HG03060 (cell line): ENCODE results near the gene PSME4.
"Not testable (repeated sequence)": the region's sequence is repeated elsewhere in the genome, so short reads cannot be mapped to it uniquely, and the experiment has no call there.

ENCODE experiments used
- ATAC-seq: cut with Tn5 transposase; IDR thresholded peaks from one replicate; pipeline ENCODE4 v1.9.1; 2021; ENCODE audit warnings: low read depth, moderate number of reproducible peaks; ENCODE audit not compliant: unreplicated experiment

PSME4 gene

DNA sequence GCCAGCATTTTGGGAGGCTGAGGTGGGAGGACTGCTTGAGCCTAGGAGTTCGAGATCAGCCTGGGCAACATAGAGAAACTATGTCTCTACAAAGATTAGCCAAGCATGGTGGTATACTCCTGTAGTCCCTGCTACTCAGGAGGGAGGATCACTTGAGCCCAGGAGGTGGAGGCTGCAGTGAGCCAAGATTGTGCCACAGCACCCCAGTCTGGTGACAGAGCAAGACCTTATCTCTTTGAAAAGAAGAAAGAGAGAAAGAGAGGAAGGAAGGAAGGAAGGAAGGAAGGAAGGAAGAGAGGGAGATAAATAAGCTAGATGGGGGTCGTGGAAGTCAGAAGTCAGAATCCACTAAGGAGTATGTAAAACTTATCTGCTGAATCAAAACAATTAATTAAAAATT lies 127.2 kb downstream of the PSME4 start:
- no peak for ATAC-seq

DNA sequence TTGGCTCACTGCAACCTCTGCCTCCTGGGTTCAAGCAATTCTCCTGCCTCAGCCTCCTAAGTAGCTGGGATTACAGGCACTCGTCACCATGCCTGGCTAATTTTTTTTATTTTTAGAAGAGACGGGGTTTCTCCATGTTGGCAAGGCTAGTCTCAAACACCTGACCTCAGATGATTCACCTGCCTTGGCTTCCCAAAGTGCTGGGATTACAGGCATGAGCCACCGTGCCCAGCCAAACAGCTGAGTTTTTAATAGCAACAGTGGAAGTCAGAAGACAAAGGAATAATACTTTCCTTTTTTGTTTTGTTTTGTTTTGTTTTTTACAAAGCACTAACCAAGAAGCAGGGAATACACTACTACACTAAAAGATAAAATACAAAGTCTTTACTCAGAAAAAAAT lies 127.9 kb downstream of the PSME4 start:
- ATAC-seq, result no peak

DNA sequence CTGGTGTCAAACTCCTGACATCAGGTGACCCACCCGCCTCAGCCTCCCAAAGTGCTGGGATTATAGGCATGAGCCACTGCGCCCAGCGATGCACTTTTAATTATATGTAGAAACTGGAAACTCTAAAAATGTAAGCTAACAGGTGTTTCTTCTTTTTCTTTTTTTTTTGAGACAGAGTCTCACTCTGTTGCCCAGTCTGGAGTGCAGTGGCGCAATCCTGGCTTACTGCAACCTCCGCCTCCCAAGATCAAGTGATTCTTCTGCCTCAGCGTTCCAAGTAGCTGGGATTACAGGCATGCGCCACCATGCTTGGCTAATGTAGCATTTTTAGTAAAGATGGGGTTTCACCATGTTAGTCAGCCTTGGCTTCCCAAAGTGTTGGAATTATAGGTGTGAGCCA lies 129.1 kb downstream of the PSME4 start:
- ATAC-seq, result not testable (repeated sequence)

DNA sequence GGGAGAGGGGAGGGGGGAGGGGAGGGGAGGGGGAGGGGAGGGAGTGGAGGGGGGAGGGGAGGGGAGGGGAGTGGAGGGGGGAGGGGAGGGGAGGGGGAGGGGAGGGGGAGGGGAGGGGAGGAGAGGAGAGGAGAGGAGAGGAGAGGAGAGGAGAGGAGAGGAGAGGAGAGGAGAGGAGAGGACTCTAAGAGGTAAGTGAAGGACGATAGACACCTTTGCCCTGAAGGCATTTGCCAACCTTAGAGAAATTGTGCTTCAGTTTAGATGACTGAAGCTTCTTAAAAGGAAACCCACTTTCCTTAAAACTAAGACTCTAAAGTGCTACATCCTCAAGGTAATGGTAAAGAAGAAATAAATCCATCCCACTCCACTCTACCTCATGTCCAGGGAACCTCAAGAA lies 130.2 kb downstream of the PSME4 start:
- no peak for ATAC-seq

DNA sequence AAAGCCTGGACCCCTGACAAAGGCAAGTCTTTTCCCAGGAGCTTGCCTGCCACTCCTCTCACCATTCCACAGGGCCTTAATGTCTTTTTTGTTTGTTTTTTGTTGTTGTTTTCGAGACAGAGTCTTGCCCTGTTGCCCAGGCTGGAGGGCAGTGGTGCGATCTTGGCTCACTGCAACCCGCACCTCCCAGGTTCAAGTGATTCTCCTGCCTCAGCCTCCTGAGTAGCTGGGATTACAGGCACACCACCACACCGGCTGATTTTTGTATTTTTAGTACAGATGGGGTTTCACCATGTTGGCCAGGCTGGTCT lies 140.9 kb downstream of the PSME4 start:
- not testable (repeated sequence) for ATAC-seq

DNA sequence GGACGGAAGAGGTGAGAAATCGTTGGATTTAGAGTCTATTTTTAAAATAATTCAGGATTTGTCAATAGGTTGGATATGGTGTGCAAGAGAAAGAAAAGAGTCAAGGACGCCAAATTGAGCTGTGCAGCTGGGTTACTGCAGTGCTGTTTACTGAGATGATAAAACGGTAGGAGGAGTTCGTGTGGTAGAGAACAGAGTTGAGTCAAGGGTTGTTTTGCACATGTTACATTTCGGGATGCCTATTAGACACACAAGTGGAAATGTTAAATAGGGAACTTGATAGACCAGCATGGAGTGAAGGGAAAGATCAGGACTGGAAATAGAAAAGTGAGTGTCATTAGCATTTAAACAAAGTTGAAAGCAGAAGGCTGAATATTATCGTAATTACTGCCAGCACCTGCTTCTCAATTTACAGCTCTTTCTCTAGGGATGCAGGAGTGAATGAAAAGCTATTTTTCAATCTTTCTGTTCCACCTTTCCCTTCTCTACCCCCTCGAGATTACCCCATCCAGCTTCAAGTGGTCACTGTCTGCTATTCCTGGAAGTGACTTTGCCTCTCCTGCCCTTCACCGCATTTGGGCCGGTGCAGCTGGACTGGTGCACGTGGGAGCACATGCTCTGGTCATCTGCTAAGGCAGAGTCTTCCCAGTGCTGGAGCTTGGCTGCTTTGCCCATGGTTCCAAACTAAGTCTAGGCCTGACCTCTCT lies 141.4 kb downstream of the PSME4 start:
- ATAC-seq, result no peak

DNA sequence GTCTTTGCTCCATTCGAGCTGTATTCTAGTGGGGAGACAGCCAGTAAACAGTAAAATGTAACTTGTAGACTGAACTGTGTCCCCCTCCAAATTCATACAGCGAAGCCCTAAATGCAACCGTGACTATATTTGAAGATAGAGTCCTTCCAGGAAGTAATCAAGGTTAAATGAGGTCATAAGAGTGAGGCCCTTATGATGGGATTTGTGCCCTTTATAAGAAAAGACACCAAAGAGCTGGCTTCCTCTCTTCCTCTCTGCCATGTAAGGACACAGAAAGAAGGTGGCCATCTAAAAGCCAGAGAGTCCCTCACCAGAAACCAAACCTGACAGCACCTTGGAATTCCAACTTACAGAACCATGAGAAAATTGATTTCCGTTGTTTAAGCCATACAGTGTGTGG lies 142.5 kb downstream of the PSME4 start:
- no peak for ATAC-seq

DNA sequence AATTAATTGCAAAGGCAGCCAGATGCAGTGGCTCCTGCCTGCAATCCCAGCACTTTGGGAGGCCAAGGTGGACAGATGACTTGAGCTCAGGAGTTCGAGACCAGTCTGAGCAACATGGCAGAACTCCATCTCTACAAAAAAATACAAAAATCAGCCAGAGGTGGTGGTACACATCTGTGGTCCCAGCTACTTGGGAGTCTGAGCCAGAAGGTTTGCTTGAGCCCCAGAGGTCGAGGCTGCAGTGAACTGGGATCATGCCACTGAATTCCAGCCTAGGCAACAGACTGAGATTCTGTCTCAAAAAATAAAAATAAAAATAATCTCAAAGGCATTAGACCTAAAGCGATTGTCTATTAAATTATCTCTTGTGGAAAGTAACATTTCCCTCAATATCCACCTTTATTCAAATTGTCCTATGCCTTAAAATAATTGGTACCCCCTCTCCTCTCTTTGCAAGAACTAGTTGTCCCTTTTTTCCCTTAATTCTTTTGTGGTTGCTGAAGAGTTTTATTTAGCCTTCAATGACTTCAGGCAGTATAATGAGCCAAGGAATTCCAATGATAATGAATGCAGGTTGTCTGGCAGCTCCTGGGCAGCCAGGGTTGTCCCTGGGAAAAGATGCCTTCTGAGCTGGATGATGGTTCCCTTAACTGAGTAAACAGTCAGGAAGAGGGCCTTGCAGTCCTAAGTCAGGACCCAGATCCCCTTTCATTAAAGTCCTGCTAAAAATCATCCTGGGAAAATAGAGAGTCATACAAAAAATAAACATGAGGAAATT lies 143.2 kb downstream of the PSME4 start:
- no peak for ATAC-seq

DNA sequence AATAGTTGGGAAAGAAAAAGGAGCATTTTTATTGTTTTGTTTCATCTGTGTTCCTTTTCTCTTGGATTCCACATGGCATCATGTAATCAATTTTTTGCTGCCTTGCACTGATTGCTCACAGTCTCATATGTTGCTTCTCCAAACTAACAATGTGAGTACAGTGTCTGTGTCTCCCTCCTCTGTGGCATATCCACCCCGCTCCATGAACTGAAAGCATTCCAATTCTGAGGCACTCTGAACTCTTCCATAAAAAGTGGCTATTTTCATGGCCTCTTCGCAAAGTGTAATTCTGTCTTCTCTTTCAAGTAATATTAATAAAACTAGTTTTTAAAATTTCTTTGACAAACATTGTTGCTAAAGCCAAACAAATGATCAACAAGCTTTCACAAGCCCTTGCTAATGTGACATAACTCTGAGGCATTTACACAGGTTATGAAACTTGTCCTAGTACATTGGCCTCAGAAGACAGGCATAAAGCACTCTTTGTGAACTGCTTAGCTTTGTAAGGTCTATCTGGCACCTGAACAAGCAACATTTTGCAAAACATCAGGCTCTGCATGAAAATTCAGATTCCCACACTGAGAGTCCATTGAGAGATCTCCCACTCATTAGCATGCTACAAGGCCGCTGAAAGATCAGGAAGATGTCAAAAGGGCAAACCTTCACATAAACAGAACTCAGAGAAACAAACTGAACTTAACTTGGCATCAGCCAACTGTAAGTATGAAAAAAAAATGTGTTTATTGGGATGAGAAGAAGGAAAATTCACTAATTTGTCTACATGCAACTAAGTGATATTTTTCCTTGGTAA lies 144.0 kb downstream of the PSME4 start:
- ATAC-seq, result no peak

DNA sequence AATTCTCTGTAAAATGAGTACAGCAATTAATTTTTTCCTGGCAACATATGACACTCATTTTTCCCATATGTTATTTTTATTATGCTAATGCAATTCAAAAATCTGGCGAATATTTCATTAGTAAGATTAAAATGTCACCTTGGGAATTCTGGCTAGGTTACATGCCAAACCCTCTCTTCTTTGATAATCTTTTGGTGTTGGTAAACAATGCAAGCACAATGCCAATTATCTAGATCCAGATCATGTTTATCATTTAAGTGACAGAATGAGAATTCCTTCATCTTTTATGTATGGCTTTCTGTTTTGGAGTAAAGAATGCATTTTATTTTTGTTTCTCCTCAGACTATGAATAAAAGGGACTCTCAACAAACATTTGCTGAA lies 144.8 kb downstream of the PSME4 start:
- ATAC-seq, result no peak

DNA sequence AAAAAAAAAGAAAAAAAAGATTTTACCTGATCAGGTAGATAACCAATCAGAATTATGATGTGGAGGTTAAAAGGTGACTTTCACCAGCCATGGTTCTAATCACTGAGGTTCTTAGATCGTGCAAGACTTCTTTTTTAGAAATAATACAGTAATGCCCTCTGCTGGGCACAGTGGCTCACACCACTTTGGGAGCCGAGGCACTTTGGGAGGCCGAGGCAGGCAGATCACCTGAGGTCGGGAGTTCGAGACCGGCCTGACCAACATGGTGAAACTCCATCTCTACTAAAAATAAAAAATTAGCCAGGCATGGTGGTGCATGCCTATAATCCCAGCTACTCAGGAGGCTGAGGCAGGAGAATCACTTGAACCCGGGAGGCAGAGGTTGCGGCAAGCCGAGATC lies 147.2 kb downstream of the PSME4 start:
- not testable (repeated sequence) for ATAC-seq

DNA sequence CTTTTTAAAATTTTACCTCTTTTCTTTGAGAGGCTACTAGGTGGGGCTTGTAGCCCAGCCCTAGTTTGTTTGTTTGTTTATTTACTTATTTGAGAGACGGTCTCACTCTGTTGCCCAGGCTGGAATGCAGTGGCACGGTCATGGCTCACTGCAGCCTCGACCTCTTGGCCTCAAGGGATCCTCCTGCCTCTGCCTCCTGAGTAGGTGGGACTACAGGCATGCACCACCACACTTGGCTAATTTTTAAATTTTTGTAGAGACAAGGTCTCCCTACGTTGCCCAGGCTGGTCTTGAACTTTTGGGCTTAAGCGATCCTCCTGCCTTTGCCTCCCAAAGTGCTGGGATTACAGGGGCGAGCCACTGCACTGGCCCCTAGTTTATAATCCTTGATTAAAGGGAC lies 149.0 kb downstream of the PSME4 start:
- ATAC-seq, result no peak

DNA sequence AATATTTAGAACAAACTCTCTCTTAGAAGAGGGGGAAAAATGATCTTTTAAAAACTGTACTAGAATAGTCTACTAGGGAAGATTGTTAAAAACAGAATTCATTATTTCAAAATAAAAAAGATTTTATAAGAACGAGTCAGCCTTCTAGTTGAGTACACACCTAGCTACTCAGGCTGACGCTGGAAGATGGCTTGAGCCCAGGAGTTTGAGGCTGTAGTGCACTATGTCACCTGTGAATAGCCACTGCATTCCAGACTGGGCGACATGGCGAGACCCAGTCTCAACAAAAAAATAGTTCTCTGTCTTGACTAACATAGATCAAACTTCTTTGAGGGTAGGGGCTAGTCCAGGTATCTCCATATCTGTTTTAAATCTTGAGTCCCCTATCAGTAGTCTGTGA lies 150.1 kb downstream of the PSME4 start:
- no peak for ATAC-seq

DNA sequence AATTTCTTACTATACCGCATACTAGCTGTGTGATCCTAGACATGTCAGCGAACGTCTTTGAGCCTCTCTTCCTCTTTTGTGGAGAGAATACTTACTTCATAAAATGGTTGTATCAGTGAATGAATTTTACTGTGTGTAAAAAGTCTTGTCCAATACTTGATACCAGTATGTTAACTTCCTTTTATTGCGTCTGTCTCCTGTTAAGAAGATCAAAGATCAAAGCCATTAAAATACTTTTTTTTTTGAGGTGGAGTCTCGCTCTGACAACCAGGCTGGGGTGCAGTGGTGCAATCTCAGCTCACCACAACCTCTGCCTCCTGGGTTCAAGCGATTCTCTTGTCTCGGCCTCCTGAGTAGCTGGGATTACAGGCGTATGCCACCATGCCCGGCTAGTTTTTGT lies 150.7 kb downstream of the PSME4 start:
- ATAC-seq, result no peak

DNA sequence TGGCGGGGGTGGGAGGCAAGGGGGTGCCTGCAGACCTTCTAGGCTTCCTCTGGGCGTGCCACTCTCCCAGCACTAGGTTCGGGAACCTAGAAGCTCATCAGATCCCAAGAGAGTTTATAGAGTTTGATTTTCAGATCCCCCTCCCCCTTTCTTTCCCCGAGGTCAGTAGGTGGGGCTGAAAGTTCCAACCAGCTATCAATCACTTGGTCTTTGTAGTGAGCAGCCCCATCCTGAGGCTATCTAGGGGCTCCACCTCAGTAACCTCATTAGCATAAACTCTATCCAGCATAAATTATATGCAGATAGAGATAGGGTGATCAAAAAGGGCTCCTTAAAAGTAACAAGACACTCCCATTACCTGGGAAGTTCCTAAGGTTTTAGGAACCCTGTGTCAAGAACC lies 151.2 kb downstream of the PSME4 start:
- ATAC-seq, result no peak

DNA sequence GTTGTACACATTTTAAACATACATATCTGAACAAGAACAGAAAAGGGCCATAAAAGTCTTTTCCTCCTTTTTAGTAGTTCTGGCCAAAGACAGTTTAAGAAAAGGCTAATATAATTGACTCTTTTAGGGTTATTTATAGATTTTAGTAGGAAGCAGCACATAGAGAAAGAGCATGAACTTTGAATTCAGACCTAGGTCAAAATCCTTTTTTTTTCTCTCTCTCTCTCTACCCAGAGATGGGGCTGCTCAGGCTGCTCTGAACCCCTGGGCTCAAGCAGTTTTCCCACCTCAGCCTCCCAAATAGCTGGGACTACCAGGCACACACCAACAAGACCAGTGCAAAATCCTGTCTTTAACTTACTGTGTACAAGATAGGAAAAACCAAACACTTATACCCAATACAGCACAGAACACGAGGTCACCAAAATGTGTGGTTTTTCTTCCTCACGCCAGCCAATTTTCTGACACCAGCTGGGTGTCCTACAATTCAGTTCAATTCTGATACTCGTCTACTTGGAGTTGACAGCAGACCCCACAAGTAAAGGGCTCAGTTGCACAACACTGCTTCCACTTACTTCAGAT lies 151.8 kb downstream of the PSME4 start:
- ATAC-seq, result no peak
